ENCODE results near the gene CUL1. TPM values are rescaled to one million over a fixed set of nuclear protein-coding genes. Genes with fewer than 3 reads are reported as not detected.

Gene CUL1
- total RNA-seq, 6 experiments from 2014 or later = 42.9 to 50.9 (median 49.2) TPM

GRCh38 chr7:148774471-148774870, 75.8 kb downstream of the CUL1 start:
- Mint-ChIP-seq H3K27me3 (ENCODE audit: insufficient read depth) (no peaks in the 10 kb centered on the region; the same call in 1 of the 2 replicates), H3K27ac (peak overlapping the region; percentile 10; the same call in 1 of the 2 replicates), H3K9me3 (no peaks in the 10 kb centered on the region), H3K4me1 (ENCODE audit: low read depth) (peaks cover 36% of the 10 kb centered on the region), H3K4me3 (no peak overlapping the region), H3K36me3 (ENCODE audit: low read depth) (peaks cover 29% of the 10 kb centered on the region)
- no peak for DNase-seq
- TF ChIP-seq CTCF (IDR thresholded peaks at IDR 0.05) = no peak

GRCh38 chr7:148782757-148783456, 84.2 kb downstream of the CUL1 start:
- peaks cover 3% of the 10 kb centered on the region; the same call in 1 of the 2 replicates for H3K27me3 Mint-ChIP-seq (ENCODE audit: insufficient read depth)
- H3K36me3 Mint-ChIP-seq (ENCODE audit: low read depth) = peaks cover 19% of the 10 kb centered on the region; the same call in 1 of the 2 replicates
- no peak overlapping the region for H3K4me3 Mint-ChIP-seq
- H3K9me3 Mint-ChIP-seq = no peaks in the 10 kb centered on the region
- H3K27ac Mint-ChIP-seq = no peak overlapping the region
- DNase-seq = no peak
- H3K4me1 Mint-ChIP-seq (ENCODE audit: low read depth) = no peaks in the 10 kb centered on the region
- TF ChIP-seq CTCF (IDR thresholded peaks at IDR 0.05) = no peak

GRCh38 chr7:148783801-148784527, 85.3 kb downstream of the CUL1 start:
- Mint-ChIP-seq H3K4me3 (no peak overlapping the region), H3K4me1 (ENCODE audit: low read depth) (no peaks in the 10 kb centered on the region), H3K36me3 (ENCODE audit: low read depth) (peaks cover 26% of the 10 kb centered on the region; the same call in 1 of the 2 replicates), H3K9me3 (no peaks in the 10 kb centered on the region), H3K27ac (no peak overlapping the region), H3K27me3 (ENCODE audit: insufficient read depth) (peaks cover 3% of the 10 kb centered on the region; the same call in 1 of the 2 replicates)
- no peak for DNase-seq
- no peak for TF ChIP-seq CTCF (IDR thresholded peaks at IDR 0.05)

GRCh38 chr7:148787571-148788295, 89.0 kb downstream of the CUL1 start:
- H3K9me3 Mint-ChIP-seq = no peaks in the 10 kb centered on the region
- DNase-seq = no peak
- peaks cover 4% of the 10 kb centered on the region; the same call in 1 of the 2 replicates for H3K27me3 Mint-ChIP-seq (ENCODE audit: insufficient read depth)
- H3K4me1 Mint-ChIP-seq (ENCODE audit: low read depth) = no peaks in the 10 kb centered on the region
- peaks cover 47% of the 10 kb centered on the region for H3K36me3 Mint-ChIP-seq (ENCODE audit: low read depth)
- H3K27ac Mint-ChIP-seq = no peak overlapping the region
- H3K4me3 Mint-ChIP-seq = no peak overlapping the region
- no peak for TF ChIP-seq CTCF (IDR thresholded peaks at IDR 0.05)

- no peak for TF ChIP-seq CTCF (IDR thresholded peaks at IDR 0.05)
- no peak for DNase-seq
- peaks cover 4% of the 10 kb centered on the region; the same call in 1 of the 2 replicates for H3K4me1 Mint-ChIP-seq (ENCODE audit: low read depth)
- peaks cover 57% of the 10 kb centered on the region for H3K36me3 Mint-ChIP-seq (ENCODE audit: low read depth)
- no peaks in the 10 kb centered on the region for H3K9me3 Mint-ChIP-seq
- H3K27ac Mint-ChIP-seq = no peak overlapping the region
- peaks cover 3% of the 10 kb centered on the region; the same call in 1 of the 2 replicates for H3K27me3 Mint-ChIP-seq (ENCODE audit: insufficient read depth)
- H3K4me3 Mint-ChIP-seq = no peak overlapping the region
Measured at GRCh38 chr7:148789220-148789619, 90.5 kb downstream of the CUL1 start.
